ENCODE results near the gene NCAPG2. TPM values are rescaled to one million over a fixed set of nuclear protein-coding genes. Genes with fewer than 3 reads are reported as not detected.

The NCAPG2 gene
- total and polyA plus RNA-seq, 3 donors from 2014 or later = 30.2 to 53.9 (median 34.0) TPM

DNA sequence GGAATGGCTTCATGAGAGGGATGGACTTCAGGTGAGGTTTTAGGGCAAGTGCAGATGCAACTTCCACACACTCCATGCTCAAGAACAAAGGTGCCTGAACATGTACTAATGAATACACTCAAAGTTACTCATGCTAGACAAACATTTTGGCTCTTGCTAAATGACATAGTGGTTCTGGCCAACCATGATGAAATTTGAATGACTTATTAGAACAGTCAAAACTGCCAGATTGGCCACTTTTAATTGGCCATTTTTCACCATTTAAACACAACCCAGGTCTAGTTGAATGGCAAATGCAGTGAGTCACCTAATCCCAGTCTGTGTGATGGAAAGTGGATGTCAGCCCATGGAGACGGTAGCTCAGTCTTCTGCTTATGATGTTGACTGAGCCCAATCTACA, 112.1 kb downstream of the NCAPG2 start:
- H3K4me3 ChIP-seq = no peak overlapping the region
- intact Hi-C loops (cut with DNase I; ENCODE audit: low total_unique reads) = no loop called here
- no peak overlapping the region for H3K27ac ChIP-seq
- no peaks in the 10 kb centered on the region for H3K36me3 ChIP-seq (ENCODE audit: low read depth, missing control alignments)
- 94 to 100% methylated on average over 1 of the region's 1 CpG for WGBS, 2 donors
- no peaks in the 10 kb centered on the region for H3K27me3 ChIP-seq
- TF ChIP-seq, protein P1, sequence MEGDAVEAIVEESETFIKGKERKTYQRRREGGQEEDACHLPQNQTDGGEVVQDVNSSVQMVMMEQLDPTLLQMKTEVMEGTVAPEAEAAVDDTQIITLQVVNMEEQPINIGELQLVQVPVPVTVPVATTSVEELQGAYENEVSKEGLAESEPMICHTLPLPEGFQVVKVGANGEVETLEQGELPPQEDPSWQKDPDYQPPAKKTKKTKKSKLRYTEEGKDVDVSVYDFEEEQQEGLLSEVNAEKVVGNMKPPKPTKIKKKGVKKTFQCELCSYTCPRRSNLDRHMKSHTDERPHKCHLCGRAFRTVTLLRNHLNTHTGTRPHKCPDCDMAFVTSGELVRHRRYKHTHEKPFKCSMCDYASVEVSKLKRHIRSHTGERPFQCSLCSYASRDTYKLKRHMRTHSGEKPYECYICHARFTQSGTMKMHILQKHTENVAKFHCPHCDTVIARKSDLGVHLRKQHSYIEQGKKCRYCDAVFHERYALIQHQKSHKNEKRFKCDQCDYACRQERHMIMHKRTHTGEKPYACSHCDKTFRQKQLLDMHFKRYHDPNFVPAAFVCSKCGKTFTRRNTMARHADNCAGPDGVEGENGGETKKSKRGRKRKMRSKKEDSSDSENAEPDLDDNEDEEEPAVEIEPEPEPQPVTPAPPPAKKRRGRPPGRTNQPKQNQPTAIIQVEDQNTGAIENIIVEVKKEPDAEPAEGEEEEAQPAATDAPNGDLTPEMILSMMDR (IDR thresholded peaks at IDR 0.05) = no peak
- DNase-seq = no peak
- H3K4me1 ChIP-seq = no peaks in the 10 kb centered on the region
- H3K9me3 ChIP-seq = no peaks in the 10 kb centered on the region

DNA sequence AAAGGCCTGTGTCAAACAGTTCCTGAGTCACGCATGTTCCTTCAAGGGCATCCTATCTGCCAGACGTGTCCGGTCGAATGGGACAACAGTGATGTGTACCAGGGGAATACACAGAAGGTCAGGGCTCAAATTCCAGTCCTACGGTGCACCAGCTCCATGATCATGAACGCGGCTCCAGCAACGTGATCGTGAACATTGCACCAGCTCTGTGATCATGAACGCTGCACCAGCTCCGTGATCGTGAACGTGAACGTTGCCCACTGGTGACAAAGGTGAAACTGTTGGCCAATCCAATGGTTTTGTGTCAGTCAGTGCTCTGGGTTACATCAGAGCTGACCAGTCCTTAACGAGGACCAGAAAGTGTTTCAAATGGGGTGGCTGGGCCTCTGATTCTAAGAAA, 112.7 kb downstream of the NCAPG2 start:
- TF ChIP-seq, protein P1 (IDR thresholded peaks at IDR 0.05) = no peak
- no peak for TF ChIP-seq POLR2A (IDR thresholded peaks at IDR 0.05)
- Histone ChIP-seq H3K36me3 (ENCODE audit: low read depth, missing control alignments) (no peaks in the 10 kb centered on the region), H3K4me1 (peaks cover 4% of the 10 kb centered on the region), H3K9me3 (no peaks in the 10 kb centered on the region), H3K27ac (no peak overlapping the region), H3K27me3 (no peaks in the 10 kb centered on the region), H3K4me3 (no peak overlapping the region)
- no peak for DNase-seq
- WGBS, 2 donors = 87 to 88% methylated on average over 15 of the region's 15 CpGs
- intact Hi-C loops (cut with DNase I; ENCODE audit: low total_unique reads) = no loop called here

GRCh38 chr7:158590181-158590530, 114.4 kb downstream of the NCAPG2 start:
- DNase-seq = no peak
- Histone ChIP-seq H3K4me1 (peaks cover 13% of the 10 kb centered on the region), H3K36me3 (ENCODE audit: low read depth, missing control alignments) (no peaks in the 10 kb centered on the region), H3K9me3 (no peaks in the 10 kb centered on the region), H3K27me3 (no peaks in the 10 kb centered on the region), H3K4me3 (no peak overlapping the region), H3K27ac (no peak overlapping the region)
- 71 to 80% methylated on average over 10 to 12 of the region's 12 CpGs for WGBS, 2 donors
- TF ChIP-seq, protein P1 (IDR thresholded peaks at IDR 0.05) = no peak
- TF ChIP-seq POLR2A (IDR thresholded peaks at IDR 0.05) = no peak
- intact Hi-C loops (cut with DNase I; ENCODE audit: low total_unique reads) = no loop called here

DNA sequence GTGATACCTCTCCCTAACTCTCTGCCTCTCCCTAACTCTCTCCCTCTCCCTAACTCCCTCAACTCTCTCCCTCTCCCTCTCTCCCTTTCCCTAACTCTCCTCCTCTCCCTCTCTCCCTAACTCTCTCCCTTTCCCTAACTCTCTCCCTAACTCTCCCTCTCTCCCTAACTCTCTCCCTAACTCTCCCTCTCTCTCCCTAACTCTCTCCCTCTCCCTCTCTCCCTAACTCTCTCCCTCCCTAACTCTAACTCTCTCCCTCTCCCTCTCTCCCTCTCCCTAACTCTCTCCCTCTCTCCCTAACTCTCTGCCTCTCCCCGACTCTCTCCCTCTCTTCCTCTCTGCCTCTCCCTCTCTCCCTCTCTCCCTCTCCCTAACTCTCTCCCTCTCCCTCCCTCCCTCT, 115.0 kb downstream of the NCAPG2 start:
- no peak overlapping the region for H3K4me3 ChIP-seq
- intact Hi-C loops (cut with DNase I; ENCODE audit: low total_unique reads) = no loop called here
- no peak overlapping the region for H3K27ac ChIP-seq
- no peaks in the 10 kb centered on the region for H3K27me3 ChIP-seq
- H3K36me3 ChIP-seq (ENCODE audit: low read depth, missing control alignments) = no peaks in the 10 kb centered on the region
- H3K9me3 ChIP-seq = no peaks in the 10 kb centered on the region
- peaks cover 13% of the 10 kb centered on the region for H3K4me1 ChIP-seq
- 59 to 64% methylated on average over 1 of the region's 1 CpG for WGBS, 2 donors
- DNase-seq = no peak
- no peak for TF ChIP-seq POLR2A (IDR thresholded peaks at IDR 0.05)
- TF ChIP-seq, protein P1 (IDR thresholded peaks at IDR 0.05) = no peak

- Histone ChIP-seq H3K4me3 (no peak overlapping the region), H3K27ac (no peak overlapping the region), H3K9me3 (no peaks in the 10 kb centered on the region), H3K4me1 (peaks cover 13% of the 10 kb centered on the region), H3K27me3 (no peaks in the 10 kb centered on the region), H3K36me3 (ENCODE audit: low read depth, missing control alignments) (no peaks in the 10 kb centered on the region)
- TF ChIP-seq, protein P1 (IDR thresholded peaks at IDR 0.05) = no peak
- TF ChIP-seq POLR2A (IDR thresholded peaks at IDR 0.05) = no peak
- WGBS, 2 donors = 20 to 33% methylated on average over 16 of the region's 16 CpGs
- intact Hi-C loops (cut with DNase I; ENCODE audit: low total_unique reads) = no loop called here
- DNase-seq = no peak
Observed at GRCh38 chr7:158588878-158589442, 115.6 kb downstream of the NCAPG2 start.
